LNCAP (cell line): ENCODE measurements around the gene S100P.

Experiments
- CTCF ChIP-seq: fragments of 450-650 bp; IDR thresholded peaks from 2 replicates; pipeline ENCODE4 v1.5.1; 2017; ENCODE audit warnings: mild to moderate bottlenecking

The S100P gene

GRCh38 chr4:6733358-6734164 lies 39.9 kb downstream of the S100P start:
- no peak for TF ChIP-seq CTCF

- no peak for TF ChIP-seq CTCF
These were observed 40.6 kb downstream of the S100P start for GRCh38 chr4:6734165-6734786.

- no peak for TF ChIP-seq CTCF
These were observed 46.2 kb downstream of the S100P start for GRCh38 chr4:6739920-6740319.

DNA sequence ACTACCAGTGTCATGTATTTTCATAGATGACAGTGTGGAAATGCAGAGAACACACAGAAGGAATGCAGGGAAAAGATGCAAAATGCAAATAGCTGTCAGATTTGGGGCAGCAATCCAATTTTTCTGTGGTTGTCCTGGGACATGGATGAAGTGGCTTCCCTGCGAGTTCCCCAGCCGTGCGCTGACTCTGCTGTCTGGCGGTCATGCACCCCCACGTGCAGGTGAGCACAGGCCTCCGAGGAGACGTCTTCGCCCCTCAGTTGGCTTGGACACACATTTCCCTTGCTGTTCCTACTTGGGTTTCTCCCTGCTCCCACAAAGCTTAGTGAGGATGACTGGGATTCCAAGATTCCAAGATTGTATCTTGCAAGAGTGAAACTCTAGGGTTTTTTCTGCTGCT lies 46.7 kb downstream of the S100P start:
- TF ChIP-seq CTCF, result no peak

GRCh38 chr4:6742507-6742906 lies 48.8 kb downstream of the S100P start:
- TF ChIP-seq CTCF, result no peak

DNA sequence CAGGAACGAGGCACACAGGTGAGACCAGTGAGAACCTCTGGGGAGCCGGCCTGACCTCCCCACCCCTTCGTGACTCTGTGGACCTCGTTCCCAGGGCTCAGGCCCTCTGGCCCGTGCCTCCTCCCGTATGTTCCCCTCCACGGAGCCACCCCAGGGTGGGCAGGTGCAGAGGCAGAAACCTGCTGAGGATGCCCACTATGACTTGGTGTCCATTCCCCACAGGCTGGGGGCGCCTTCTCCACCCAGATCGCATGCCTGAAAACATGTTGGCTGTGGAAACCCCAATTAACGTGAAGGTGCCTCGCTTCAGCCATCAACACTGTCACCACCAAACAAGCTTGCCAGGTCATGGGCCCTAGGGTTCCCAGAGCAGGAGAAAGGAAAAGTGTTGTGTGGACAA lies 49.3 kb downstream of the S100P start:
- no peak for TF ChIP-seq CTCF
